HG03139 (cell line): ENCODE data around the gene USP43.
"Not testable (repeated sequence)": the region's sequence is repeated elsewhere in the genome, so short reads cannot be mapped to it uniquely, and the experiment has no call there.

ENCODE experiments used
- ATAC-seq: cut with Tn5 transposase; IDR thresholded peaks from one replicate; pipeline ENCODE4 v1.9.1; 2021; ENCODE audit not compliant: unreplicated experiment

Gene USP43

DNA sequence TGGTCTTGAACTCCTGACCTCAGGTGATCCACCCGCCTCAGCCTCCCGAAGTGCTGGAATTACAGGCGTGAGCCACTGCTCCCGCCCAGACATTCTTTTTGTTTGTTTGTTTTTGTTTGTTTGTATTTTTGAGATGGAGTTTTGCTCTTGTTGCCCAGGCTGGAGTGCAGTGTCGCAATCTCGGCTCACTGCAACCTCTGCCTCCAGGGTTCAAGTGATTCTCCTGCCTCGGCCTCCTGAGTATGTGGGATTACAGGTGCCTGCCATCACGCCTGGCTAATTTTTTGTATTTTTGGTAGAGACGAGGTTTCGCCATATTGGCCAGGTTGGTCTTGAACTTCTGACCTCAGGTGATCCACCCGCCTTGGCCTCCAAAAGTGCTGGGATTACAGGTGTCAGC is 18.2 kb downstream of the USP43 start:
- not testable (repeated sequence) for ATAC-seq

DNA sequence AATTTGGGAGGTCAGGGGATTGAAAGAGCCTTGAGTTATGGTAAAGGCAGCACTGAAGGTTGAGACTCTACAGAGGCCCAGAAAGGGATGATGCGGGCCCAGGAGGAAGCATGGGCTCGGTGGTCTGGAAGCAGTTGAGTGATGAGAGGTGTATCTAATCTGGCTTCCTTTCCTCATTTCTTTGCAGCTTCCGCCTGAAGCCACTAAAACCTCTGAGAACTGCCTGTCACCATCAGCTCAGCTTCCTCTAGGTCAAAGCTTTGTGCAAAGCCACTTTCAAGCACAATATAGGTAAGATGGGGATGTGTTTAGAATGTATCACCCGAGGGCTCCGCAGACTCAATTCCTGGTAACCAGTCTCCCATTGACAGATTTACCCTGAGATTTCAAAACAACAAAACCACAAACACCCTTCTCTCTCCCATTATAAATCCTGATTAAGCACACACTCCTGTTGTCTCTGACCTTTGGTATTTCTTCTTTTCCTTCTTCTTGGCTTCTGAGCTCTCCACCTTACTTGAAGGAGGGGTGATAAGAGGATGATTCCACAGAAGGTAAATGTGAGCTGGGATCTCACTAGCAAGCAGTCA is 21.2 kb downstream of the USP43 start:
- ATAC-seq: no peak

DNA sequence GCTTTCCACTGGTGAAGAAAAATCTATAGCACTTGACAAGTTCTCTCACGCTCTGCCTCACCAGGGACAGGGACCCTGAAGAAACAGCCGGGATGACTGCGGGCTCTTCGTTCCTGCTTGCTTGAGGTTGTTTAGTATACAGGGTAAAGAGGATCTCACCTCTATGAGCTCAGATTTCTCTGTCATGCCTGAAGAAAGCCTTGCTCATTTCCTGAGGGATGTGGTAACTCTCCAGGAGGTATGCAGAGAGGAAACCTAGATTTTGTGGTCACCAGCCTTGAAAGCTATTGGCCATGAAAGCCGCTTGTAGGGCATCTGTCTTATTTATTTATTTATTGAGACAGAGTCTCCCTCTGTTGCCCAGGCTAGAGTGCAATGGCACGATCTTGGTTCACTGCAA is 23.2 kb downstream of the USP43 start:
- ATAC-seq: no peak

DNA sequence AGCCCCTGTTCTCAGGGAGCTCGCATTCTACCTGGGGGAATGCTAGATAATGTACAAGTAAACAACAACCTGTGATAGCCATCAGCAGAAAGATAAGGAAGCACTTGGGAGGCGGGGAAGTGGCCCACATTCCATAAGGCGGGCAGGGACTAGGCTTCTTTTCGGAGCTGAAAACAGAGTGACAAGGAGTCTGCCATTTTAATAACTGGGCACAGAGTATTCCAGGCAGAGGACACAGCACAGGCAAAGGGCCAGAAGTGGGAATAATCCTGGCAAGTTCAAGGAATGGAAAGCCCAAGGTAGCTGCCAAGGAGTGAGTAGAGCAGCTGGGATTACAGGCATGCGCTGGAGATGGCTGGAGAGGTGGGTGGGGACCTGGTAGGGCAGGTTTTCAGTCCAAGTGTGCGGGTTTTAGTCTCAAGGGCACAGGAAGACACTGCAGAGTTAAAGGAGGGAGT is 24.3 kb downstream of the USP43 start:
- no peak for ATAC-seq

DNA sequence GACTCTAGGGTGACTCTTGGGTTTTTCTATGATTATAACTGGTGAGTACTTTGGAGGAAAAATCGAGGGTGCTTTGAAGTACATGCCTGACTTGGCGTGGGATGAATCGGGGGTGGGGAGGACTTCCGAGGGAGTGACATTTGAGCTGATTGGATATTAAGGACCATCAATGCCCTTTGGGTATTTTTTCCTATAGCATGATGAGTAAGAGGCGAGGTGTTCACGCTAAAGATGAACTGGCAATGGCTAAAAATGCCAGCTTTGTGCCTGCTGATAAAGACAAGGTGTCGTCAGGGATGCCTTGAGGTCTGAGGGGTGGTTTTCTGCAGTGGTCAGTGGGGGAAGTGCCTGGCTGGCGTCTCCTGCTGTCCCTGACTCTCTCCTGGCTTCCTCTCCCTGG is 25.3 kb downstream of the USP43 start:
- no peak for ATAC-seq

DNA sequence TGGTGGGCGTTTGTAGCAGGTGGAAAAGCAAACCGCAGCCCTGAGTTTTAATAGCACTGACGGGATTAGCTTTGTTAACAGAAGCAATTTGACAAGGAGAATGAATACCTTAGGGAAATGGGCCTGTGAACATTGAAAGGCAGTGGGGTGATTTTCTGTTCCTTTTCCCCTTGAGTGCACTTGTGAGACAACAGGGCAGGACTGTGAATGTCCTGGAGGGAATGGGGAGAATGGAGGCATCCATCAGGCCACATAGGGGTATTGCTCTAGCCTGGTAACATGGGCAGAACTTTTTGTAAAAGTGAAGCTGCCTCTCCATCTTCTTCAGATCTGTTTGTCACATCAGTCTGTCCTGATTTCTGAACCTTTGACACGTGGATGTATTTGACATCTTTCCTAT is 26.2 kb downstream of the USP43 start:
- no peak for ATAC-seq

DNA sequence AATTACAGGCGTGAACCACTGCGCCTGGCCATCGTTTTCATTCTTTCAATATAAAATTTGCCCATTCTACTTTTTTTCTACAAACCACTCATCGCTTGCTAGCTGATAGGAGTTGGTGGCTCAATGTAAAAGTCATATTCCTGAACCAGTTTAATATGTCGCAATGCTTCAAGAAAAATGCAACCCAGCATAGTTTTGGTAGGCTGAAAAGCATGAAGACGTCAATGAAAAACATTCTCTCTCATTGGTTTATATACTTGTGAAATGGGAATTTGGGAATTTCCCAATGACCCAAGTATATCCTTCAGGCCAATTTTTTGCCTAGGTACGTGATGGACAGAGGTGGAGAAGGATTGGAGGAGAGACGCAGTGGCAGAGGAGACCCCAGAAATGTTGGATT is 26.9 kb downstream of the USP43 start:
- no peak for ATAC-seq

DNA sequence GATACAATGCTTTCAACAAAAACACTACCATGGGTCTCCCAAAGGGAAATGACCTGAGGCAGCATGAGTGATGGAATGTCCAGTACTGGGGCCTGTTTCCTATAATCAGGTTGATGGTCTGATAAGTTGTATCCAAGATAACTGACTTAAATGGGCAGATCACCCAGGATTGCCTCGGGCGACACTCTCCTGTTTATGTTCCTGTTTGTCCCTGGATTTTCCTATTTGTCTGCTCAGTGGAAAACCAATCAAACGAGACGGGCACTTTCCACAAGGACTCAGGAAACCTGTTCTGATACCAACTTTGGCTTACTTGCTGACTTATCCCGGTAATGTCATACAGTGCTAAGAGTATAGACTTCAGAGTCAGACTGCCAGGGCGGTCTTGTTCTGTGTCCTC is 27.4 kb downstream of the USP43 start:
- ATAC-seq: no peak

DNA sequence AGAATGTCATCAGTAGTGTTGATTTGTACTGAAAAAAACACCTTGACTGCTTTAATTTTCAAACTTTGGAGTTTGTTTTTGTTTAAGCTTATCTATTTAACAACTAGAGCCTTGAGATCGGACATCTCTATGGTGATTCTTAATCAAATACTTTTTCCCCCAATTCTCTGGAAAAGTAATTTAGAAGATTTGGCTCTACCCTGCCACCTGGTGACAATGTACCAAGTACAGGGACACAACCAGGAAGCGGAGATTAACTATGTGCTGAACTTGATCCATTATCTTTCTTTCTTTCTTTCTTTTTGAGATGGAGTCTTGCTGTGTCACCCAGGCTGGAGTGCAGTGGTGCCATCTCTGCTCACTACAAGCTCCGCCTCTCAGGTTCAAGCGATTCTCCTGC is 30.8 kb downstream of the USP43 start:
- ATAC-seq: no peak

DNA sequence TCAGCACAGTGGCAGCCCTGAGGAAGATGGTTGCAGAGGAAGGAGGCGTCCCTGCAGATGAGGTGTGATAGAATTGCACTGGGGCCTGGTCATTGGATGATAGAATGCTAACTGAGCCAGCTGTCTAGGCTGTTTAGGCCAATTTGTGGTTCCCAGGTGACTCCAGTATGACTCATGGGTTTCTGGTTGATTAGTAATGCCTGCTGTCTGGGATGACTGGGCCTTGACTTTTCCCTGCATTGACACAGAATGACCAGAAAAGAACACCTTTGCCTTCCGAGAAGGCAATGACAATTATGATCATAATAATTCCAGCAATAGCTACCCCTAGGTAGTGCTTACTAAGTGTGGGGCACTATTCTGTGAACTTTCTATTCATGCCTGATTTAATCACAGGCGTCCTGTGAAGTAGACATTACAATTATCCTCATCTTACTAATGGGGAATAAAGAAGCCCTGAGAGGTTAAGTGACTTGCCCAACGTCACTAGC is 31.5 kb downstream of the USP43 start:
- ATAC-seq: no peak

DNA sequence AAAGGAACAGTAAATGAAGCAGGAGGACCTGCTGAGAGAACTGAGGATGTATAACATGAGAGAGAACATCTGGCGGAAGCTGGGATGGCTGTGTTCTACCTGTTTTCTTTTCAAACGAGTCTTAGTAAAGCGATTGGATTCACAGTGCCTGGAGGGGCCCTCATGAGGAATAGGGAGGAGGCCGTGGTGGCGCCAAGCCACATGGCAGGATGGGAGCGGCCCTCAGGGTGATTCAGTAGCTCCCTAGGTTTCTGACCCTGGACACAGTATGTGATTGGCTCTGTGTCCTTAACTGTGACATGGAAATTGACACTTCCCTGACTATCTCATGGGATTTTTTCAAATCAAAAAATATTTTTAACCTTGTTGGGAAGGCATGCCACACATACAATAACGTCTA is 32.1 kb downstream of the USP43 start:
- ATAC-seq: no peak

DNA sequence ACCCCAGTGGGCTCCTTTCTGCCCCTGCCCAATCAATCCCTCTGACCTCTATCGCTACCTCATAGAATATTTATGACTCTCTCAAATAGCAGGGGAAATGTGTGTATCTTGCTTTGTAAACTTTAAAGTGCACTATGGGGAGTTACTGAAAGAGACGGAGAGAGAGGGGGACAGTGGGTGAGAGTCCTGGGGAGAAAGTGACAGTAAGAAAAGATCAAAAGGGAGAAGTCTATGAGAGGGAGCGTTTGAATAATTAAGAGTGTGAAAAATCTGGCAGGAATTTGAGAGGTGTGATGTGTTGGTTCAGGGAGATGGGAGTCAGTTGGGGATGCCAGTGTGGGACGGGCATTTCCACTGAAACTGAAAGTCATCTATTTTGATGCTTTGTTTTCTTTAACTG is 32.6 kb downstream of the USP43 start:
- no peak for ATAC-seq

DNA sequence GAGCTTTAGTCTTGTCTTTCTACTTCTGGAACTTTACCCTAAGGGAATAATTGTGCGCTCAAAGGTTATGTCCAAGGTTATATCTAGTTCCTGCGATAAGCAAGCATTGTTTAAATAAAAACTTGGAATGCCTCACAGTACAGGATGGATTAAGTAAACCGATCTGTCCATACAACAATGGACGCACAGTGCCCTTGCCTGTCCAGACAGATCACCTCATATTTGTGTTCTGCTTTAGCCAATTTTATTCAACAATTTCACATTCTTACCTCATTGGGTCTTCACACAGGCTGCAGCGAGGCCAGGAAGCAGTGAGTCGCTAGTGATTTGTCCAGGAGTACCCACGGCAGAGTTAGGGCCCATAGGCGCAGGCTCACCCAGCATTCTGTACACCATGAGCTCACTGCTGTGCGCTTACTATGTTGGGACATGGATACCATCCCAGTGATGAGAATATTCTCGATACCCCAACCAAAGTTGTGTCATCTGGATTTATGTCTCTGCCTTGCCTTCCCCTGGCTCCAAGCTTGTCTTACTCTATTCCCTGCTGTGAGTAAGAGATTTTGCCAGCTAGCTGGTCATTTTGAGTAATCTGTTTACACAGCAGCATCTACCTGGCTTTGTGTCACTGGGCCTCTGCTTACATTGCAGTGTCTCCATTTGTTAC is 39.8 kb downstream of the USP43 start:
- no peak for ATAC-seq

DNA sequence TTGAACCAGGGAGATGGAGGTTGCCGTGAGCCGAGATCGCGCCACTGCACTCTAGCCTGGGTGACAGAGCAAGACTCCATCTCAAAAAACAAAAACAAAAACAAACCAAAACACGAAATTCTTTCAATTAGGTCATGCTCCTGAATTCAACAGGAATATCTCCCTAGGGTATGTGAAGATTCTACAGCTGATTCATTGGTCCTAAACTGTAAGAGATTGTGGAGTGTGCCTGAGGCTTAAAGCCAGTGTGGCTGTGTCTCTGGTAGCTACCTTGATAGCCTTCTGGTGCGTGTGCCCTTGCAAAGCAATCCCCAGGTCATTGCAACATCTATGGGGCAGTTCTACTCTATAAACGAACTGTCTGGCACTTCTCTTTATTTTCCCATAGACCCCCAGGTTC is 48.4 kb downstream of the USP43 start:
- ATAC-seq: no peak

DNA sequence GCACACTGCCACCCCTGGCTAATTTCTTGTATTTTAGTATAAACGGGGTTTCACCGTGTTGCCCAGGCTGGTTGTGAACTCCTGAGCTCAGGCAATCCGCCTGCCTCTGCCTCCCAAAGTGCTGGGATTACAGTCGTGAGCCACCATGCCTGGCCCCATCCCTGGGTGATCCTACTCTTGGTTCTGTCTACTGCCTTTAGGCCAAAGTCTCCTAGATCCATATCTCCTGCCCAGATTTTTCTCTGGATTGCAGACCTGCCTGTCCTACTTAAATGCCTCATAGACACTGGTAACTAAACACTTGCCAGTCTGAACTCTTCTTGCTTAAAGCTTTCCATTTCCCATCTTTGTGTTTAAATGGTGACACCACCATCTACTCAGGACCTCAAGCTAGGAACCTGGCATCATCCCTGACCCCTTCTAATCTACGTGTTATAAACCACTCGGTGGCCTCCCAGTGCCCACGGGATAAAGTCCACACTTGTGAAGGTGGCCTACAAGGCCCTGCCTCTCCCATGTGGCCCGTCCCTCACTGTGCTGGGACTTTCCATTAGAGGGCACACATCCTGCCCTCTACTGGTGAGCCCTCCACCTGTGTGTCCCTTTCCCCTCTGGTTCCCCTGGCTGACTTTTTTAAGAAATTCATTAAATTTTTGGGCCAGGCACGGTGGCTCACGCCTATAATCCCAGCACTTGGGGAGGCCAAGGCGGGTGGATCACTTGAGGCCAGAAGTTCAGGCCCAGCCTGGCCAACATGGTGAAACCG is 51.1 kb downstream of the USP43 start:
- no peak for ATAC-seq

DNA sequence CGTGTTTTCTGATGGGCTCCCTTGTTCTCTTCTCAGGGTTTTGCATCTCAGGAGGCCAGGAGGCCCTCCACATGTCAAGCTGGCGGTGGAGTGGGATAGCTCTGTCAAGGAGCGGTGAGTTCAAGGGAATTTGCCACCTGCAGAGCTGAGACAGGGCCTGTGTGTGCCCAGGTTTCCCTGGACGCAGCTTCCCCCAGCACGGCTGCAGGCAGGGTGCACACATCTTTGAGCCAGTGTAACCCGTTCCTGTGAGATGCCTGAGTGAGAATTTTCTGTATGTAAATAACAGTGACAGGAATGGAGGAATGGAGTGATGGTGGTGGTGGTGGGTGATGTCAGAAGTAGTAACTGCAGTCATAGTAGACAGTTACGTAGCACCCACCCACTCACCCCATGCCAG is 54.8 kb downstream of the USP43 start:
- no peak for ATAC-seq

DNA sequence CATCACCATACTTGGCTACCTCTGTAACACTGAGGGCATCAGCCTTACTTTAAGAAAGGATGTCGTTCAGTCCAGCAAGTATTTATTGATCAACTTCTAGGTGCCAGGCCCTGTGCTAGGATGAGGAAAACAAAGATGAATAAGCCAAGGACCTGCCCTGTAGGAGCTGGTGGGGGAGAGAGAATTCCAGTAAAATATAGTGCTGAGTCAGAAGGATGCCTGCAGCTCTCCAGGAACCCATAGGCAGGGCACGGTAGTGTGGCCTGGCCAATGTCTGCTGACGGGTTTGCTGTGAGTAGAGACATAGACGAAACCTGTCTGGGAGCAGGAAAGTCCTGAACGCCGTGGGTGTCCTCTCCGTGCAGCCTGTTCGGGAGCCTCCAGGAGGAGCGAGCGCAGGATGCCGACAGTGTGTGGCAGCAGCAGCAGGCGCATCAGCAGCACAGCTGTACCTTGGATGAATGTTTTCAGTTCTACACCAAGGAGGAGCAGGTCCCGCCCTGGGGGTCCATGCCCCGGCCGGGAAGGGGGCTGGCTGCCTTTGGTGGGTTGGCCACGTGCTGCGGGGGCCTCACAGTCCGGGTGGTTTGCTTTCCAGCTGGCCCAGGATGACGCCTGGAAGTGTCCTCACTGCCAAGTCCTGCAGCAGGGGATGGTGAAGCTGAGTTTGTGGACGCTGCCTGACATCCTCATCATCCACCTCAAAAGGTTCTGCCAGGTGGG is 55.6 kb downstream of the USP43 start:
- ATAC-seq: no peak

DNA sequence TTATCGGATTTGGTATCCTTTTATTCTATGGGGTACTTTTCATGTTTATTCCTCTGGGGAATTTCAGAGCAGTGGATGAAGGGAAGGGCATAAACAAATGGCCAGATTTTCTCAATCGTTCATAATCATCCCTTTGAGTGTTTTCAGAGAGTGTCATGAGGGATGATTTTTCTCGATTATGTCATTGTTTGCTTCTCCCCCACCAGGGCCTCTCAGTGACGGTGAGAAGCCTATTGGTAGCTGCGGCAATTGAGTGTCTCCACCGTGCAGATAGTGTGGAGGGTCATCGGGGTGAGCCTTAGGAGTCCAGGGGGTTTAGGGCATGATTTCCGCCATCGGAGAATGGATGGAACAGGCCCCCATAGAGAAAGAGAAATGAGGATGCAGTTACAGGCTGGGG is 57.2 kb downstream of the USP43 start:
- no peak for ATAC-seq

DNA sequence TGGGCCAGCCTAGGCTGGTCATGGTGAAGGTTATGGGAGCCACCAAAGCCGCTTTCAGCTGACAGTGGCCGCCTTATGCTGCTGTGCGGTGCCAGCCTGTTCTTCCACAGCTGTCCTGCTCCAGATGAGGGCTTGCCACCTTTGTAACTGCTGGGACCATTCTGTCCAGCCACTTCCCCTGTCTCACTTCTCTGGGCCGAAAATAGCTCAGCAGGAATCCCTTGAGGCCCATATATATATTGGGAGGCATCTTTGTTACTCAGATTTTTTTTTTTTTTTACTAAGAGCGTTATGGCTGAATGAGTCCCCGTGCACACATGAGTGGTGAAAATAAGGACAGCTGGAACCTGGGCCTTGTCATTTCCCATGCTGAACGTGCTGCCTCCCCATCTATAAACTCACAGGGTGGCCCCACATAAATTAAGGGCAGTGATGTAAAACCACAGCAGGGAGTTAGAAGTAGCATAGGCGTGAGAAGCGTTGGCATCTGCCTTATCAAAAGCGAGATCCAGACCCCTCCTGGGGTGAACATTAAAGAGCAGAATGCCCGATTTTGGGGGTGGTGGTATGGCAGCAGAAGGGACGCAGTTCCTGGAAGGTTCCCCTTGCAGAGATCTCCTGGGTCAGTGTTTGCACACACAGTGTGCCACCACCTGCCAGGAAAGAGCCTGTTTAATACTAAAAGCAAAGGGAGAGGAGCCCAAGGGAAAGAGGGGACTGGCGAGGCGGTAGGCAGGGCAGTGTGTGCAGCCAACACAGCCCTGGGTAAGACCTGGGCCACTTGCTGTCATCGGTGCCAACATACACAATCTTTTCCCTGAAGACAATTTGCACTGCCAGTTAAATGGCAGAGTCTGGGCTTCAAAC is 57.8 kb downstream of the USP43 start:
- no peak for ATAC-seq

DNA sequence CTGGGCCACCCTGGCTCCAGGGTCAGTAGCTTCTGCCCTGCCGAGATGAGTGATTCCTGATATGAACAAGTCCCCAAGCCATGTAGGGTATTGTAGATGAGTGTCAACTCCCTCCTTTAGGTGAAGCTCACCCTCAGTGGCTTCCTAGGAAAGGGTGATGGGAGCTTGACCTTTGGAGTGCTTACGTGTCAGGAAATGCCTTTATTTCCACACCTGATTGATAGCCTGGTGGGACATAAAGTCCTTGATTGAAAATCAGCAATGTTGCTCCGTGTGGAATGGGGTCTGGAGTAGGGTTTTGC is 58.4 kb downstream of the USP43 start:
- no peak for ATAC-seq

DNA sequence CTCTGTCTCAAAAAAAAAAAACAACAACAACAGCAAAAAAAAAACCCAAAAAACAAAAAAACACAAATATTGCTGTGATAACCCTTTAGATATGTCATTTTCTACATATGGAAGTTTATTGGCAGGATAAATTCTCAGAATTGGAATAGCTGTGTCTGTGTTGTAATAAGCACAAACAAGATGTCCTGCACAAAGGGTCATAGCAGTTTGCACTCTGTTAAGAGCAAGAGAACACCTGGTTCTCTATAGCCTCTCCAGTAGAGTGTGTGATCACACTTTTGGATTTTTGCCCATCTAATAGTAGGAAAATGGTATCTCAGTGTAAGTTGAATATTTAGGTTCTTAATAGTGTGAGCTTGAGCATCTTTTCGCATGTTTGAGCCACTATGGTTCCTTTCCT is 60.4 kb downstream of the USP43 start:
- no peak for ATAC-seq
